Gastroesophageal sphincter (tissue), 4 donors: ENCODE measurements around the gene ISG15. TPM values are rescaled to one million over a fixed set of nuclear protein-coding genes. Genes with fewer than 3 reads are reported as not detected.

Source experiments
- ATAC-seq: fragments of 150-250 bp; one replicate; pipeline ENCODE4 v1.9.1; 2016; ENCODE audit warnings: mild to moderate bottlenecking, moderate library complexity
- H3K27ac ChIP-seq, 4 donors: fragments of 200-600 bp; sonication (generic) in 3 of 4; 1 replicate in 3 of 4; 2 replicates in 1 of 4; pipeline ENCODE4 v1.5.1; 2016 to 2019
- H3K27me3 ChIP-seq: fragments of 200-600 bp; sonication (generic); one replicate; pipeline ENCODE4 v1.5.1; 2019
- H3K36me3 ChIP-seq, 2 donors: fragments of 200-600 bp; sonication (generic); one replicate each; pipeline ENCODE4 v1.5.1; 2019; ENCODE audit warnings: control low read depth in 1 of 2
- H3K4me1 ChIP-seq, 3 donors: fragments of 200-600 bp; sonication (generic); 1 replicate in 2 of 3; 2 replicates in 1 of 3; pipeline ENCODE4 v1.5.1; 2016 to 2019; ENCODE audit warnings: control low read depth in 2 of 3
- H3K4me3 ChIP-seq, 2 donors: fragments of 200-600 bp; sonication (generic); one replicate each; pipeline ENCODE4 v1.5.1; 2019; ENCODE audit warnings: mild to moderate bottlenecking in 1 of 2, moderate library complexity in 1 of 2
- H3K9me3 ChIP-seq, 3 donors: fragments of 200-600 bp; sonication (generic); one replicate each; pipeline ENCODE4 v1.5.1; 2017 to 2019; ENCODE audit warnings: control low read depth in 2 of 3
- CTCF ChIP-seq, 4 experiments: fragments of 200-600 bp in 2 of 4; fragments of 450-650 bp in 2 of 4; sonication (generic) in 1 of 4; IDR thresholded peaks; one replicate each; pipeline ENCODE4 v1.5.1; 2017 to 2019; ENCODE audit warnings: antibody characterized with exemption in 4 of 4, mild to moderate bottlenecking in 2 of 4, moderate library complexity in 2 of 4
- EP300 ChIP-seq: sonication (generic); formaldehyde crosslinking; IDR thresholded peaks from one replicate; pipeline ENCODE4 v1.6.1; 2017; ENCODE audit warnings: antibody characterized with exemption, mild to moderate bottlenecking
- POLR2A ChIP-seq, 2 donors: fragments of 450-650 bp; IDR thresholded peaks; one replicate each; pipeline ENCODE4 v1.6.1; 2017; ENCODE audit warnings: antibody characterized with exemption in 2 of 2, mild to moderate bottlenecking in 2 of 2, moderate library complexity in 1 of 2
- POLR2AphosphoS5 ChIP-seq: sonication (generic); formaldehyde crosslinking; IDR thresholded peaks from one replicate; pipeline ENCODE4 v1.6.1; 2017; ENCODE audit warnings: antibody characterized with exemption
- WGBS, 2 donors: methylation state at CpG; one replicate each; pipeline ENCODE4 v1.1.5; 2018; ENCODE audit warnings: low coverage in 1 of 2; 5-methylcytosine and 5-hydroxymethylcytosine counted together
- total RNA-seq, 4 donors: library from RNA; depleted of rRNA; stranded (reverse); fragments of >200 nt; gene quantifications; one replicate each; pipeline ENCODE4 v1.1.0, GENCODE V29; 2016

The ISG15 gene
- total RNA-seq, 4 donors from 2014 or later: 26.9 to 56.2 (median 45.9) TPM

DNA sequence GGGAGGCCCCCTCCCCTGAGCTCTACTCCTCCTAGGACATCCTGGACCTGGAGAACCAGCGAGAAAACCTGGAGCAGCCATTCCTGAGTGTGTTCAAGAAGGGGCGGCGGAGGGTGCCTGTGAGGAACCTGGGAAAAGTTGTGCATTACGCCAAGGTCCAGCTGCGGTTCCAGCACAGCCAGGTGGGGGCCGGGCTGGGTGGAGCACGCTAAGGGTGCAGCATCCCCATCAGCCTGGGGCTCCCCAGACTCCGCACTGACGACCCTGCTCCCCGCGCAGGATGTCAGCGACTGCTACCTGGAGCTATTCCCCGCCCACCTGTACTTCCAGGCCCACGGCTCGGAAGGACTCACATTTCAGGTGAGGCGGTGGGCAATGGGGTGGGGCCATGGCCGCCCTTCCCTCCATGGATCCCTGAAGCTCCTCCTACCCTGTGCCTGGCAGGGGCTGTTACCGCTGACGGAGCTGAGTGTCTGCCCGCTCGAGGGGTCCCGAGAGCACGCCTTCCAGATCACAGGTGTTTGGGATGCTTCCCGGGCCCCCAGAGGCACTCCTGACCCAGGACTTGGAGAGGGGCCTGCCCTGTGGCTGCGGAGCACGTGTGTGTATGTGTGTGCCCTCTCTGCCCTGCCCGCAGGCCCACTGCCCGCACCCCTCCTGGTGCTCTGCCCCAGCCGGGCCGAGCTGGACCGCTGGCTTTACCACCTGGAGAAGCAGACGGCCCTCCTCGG, 42.9 kb upstream of the ISG15 start:
- peaks cover 84% of the 10 kb centered on the region for H3K27me3 ChIP-seq
- no peak for ATAC-seq
- no peaks in the 10 kb centered on the region for H3K9me3 ChIP-seq
- H3K27ac ChIP-seq: no peak overlapping the region
- peaks cover 0 to 23% (median 13%) of the 10 kb centered on the region in 3 donors for H3K4me1 ChIP-seq
- 0% methylated on average over 1 of the region's 33 CpGs; no CpG with 5 or more reads in 1 of the 2 donors for WGBS, 2 donors
- TF ChIP-seq CTCF (IDR thresholded peaks at IDR 0.05) (no peak), POLR2AphosphoS5 (no peak), POLR2A (IDR thresholded peaks at IDR 0.05) (no peak), EP300 (no peak)
- H3K36me3 ChIP-seq: no peaks in the 10 kb centered on the region
- no peak overlapping the region for H3K4me3 ChIP-seq

- ATAC-seq: no peak
- H3K27me3 ChIP-seq: peaks cover 92% of the 10 kb centered on the region
These were observed 42.1 kb upstream of the ISG15 start for GRCh38 chr1:970973-971730.

DNA sequence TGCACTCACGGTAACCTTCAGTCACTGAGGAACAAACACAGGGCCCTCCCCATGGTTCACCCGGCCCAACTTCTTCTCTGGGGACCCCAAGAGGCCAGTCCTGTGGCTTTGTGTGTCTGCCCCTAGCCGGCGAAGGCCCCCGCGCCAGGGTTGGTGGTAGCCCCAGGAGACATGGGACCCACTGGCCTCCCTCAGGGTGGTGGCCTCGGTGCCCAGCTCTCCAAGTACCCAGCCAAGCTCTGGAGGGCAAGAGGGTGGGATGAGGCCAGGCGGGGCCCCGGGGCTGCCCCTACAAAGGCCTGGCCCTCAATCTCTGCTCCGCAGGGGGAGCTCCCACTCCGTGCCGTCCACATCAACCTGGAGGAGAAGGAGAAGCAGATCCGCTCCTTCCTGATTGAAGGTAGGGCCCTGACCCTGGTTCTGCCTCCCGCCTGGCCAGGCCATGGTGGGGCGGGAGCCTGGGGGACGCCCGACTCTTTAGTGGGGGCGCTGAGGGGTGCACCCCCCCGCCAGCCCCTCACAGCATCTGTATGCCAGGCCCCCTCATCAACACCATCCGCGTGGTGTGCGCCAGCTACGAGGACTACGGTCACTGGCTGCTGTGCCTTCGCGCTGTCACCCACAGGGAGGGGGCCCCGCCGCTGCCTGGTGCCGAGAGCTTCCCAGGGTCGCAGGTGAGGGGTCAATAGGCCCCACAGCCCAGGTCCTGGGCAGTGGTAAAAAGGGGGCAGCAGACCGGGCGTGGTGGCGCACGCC, 41.4 kb upstream of the ISG15 start:
- Histone ChIP-seq H3K27ac (no peak overlapping the region), H3K4me1 (peaks cover 0 to 22% (median 9%) of the 10 kb centered on the region in 3 donors), H3K36me3 (no peaks in the 10 kb centered on the region), H3K9me3 (no peaks in the 10 kb centered on the region), H3K27me3 (peaks cover 96% of the 10 kb centered on the region), H3K4me3 (no peak overlapping the region)
- 80% methylated on average over 1 of the region's 34 CpGs; no CpG with 5 or more reads in 1 of the 2 donors for WGBS, 2 donors
- no peak for ATAC-seq
- no peak for TF ChIP-seq POLR2AphosphoS5
- no peak for TF ChIP-seq POLR2A (IDR thresholded peaks at IDR 0.05)
- TF ChIP-seq CTCF (IDR thresholded peaks at IDR 0.05): no peak
- TF ChIP-seq EP300: no peak

More at GRCh38 chr1:970973-971730, 42.1 kb upstream of the ISG15 start:
- H3K4me1 ChIP-seq: peaks cover 0 to 26% (median 13%) of the 10 kb centered on the region in 3 donors
- WGBS, 2 donors: no CpG with 5 or more reads among the region's 42 CpGs
- no peaks in the 10 kb centered on the region for H3K9me3 ChIP-seq
- no peak for TF ChIP-seq CTCF (IDR thresholded peaks at IDR 0.05)
- no peak for TF ChIP-seq EP300
- TF ChIP-seq POLR2AphosphoS5: no peak
- no peak for TF ChIP-seq POLR2A (IDR thresholded peaks at IDR 0.05)
- no peaks in the 10 kb centered on the region for H3K36me3 ChIP-seq
- H3K27ac ChIP-seq: no peak overlapping the region
- no peak overlapping the region for H3K4me3 ChIP-seq

DNA sequence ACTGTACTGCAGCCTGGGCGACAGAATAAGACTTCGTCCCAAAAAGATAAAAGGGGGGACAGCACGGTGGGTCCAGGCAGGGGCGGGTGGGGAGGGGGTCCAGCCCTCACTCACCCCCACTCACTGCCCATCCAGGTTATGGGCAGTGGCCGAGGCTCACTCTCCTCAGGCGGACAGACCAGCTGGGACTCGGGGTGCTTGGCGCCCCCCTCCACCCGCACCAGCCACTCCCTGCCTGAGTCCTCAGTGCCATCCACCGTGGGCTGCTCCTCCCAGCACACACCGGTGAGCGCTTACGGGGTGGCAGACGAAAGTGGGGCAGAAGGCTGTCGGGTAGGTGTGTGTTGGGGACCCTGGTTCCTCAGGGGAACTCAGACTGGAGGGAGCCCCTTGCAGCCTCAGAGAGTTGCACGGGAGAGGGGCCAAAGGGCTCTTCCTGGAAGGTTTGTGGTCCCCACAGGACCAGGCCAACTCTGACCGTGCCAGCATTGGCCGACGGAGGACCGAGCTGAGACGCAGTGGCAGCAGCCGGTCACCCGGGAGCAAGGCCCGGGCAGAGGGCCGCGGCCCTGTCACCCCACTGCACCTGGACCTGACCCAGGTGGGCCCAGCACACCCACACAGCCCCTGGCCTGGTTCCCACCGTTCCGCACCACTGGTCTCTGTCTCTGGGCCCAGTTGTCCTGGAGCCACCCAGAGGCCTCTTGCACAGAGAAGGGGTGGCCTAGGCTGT, 40.4 kb upstream of the ISG15 start:
- H3K4me3 ChIP-seq: no peak overlapping the region
- no peak for ATAC-seq
- TF ChIP-seq EP300 (no peak), POLR2AphosphoS5 (no peak), POLR2A (IDR thresholded peaks at IDR 0.05) (no peak), CTCF (IDR thresholded peaks at IDR 0.05) (no peak)
- H3K36me3 ChIP-seq: no peaks in the 10 kb centered on the region
- no peaks in the 10 kb centered on the region for H3K9me3 ChIP-seq
- H3K27ac ChIP-seq: no peak overlapping the region
- H3K27me3 ChIP-seq: peaks cover 86% of the 10 kb centered on the region
- peaks cover 0 to 14% (median 5%) of the 10 kb centered on the region in 3 donors for H3K4me1 ChIP-seq
- WGBS, 2 donors: 40% methylated on average over 1 of the region's 28 CpGs; no CpG with 5 or more reads in 1 of the 2 donors
